SK-N-SH treated with all-trans-retinoic acid at 6 μM for 48 hours (cell line): ENCODE measurements around the gene MFRP.

ENCODE experiments used
- ATAC-seq: fragments of 200-7000 bp; cut with Tn5 transposase; 3 replicates; pipeline ENCODE4 v1.9.1; 2020; ENCODE audit warnings: mild to moderate bottlenecking, moderate library complexity
- ARNTL ChIP-seq: fragments of 450-650 bp; formaldehyde crosslinking; IDR thresholded peaks from 2 replicates; pipeline ENCODE4 v1.5.0; 2020; ENCODE audit warnings: low read depth, mild to moderate bottlenecking, moderate library complexity, borderline replicate concordance
- CREB5 ChIP-seq: fragments of 250-450 bp; sonication (Bioruptor Pico); IDR thresholded peaks from 2 replicates; pipeline ENCODE4 v1.5.1; 2020; ENCODE audit warnings: low read depth, mild to moderate bottlenecking, moderate library complexity
- CSDC2 ChIP-seq: fragments of 250-450 bp; sonication (Bioruptor Pico); IDR thresholded peaks from 2 replicates; pipeline ENCODE4 v1.5.0; 2020; ENCODE audit warnings: mild to moderate bottlenecking, moderate library complexity
- CSRNP3 ChIP-seq: fragments of 250-450 bp; sonication (Bioruptor Pico); IDR thresholded peaks from 2 replicates; pipeline ENCODE4 v1.5.1; 2021; ENCODE audit warnings: mild to moderate bottlenecking, moderate library complexity
- ESRRG ChIP-seq: fragments of 250-450 bp; sonication (Bioruptor Pico); IDR thresholded peaks from 2 replicates; pipeline ENCODE4 v1.6.1; 2021; ENCODE audit warnings: mild to moderate bottlenecking
- GLIS3 ChIP-seq: fragments of 250-450 bp; sonication (Bioruptor Pico); IDR thresholded peaks from 2 replicates; pipeline ENCODE4 v1.5.0; 2020; ENCODE audit warnings: mild to moderate bottlenecking, moderate library complexity
- ISL1 ChIP-seq: fragments of 250-450 bp; sonication (Bioruptor Pico); IDR thresholded peaks from 2 replicates; pipeline ENCODE4 v2.1.2; 2022; ENCODE audit warnings: mild to moderate bottlenecking, moderate library complexity
- OSR1 ChIP-seq: fragments of 250-450 bp; sonication (Bioruptor Pico); IDR thresholded peaks from 2 replicates; pipeline ENCODE4 v1.8.0; 2022; ENCODE audit warnings: moderate library complexity, mild to moderate bottlenecking, inconsistent platforms
- PATZ1 ChIP-seq: fragments of 250-450 bp; sonication (Bioruptor Pico); IDR thresholded peaks from 2 replicates; pipeline ENCODE4 v1.8.0; 2020; ENCODE audit warnings: mild to moderate bottlenecking, moderate library complexity, borderline replicate concordance
- PPARA ChIP-seq: fragments of 250-450 bp; sonication (Bioruptor Pico); IDR thresholded peaks from 2 replicates; pipeline ENCODE4 v1.5.0; 2020; ENCODE audit warnings: mild to moderate bottlenecking, borderline replicate concordance
- RARB ChIP-seq: fragments of 250-450 bp; sonication (Bioruptor Pico); IDR thresholded peaks from 2 replicates; pipeline ENCODE4 v1.8.0; 2021; ENCODE audit warnings: mild to moderate bottlenecking, moderate library complexity
- SNAI2 ChIP-seq: fragments of 250-450 bp; sonication (Bioruptor Pico); IDR thresholded peaks from 2 replicates; pipeline ENCODE4 v1.5.0; 2020; ENCODE audit warnings: mild to moderate bottlenecking, moderate library complexity
- TCF4 ChIP-seq: fragments of 250-450 bp; sonication (Bioruptor Pico); IDR thresholded peaks from 2 replicates; pipeline ENCODE4 v1.8.0; 2021; ENCODE audit warnings: mild to moderate bottlenecking, moderate library complexity, borderline replicate concordance
- TOX ChIP-seq: fragments of 250-450 bp; sonication (Bioruptor Pico); IDR thresholded peaks from 2 replicates; pipeline ENCODE4 v1.8.0; 2021; ENCODE audit warnings: mild to moderate bottlenecking, moderate library complexity, borderline replicate concordance
- TSHZ2 ChIP-seq: fragments of 250-450 bp; sonication (Bioruptor Pico); IDR thresholded peaks from 2 replicates; pipeline ENCODE4 v1.5.0; 2020; ENCODE audit warnings: mild to moderate bottlenecking, moderate library complexity
- ZC3H10 ChIP-seq: fragments of 250-450 bp; sonication (Bioruptor Pico); IDR thresholded peaks from 2 replicates; pipeline ENCODE4 v1.5.1; 2021; ENCODE audit warnings: mild to moderate bottlenecking, moderate library complexity
- ZFP3 ChIP-seq: fragments of 250-450 bp; sonication (Bioruptor Pico); IDR thresholded peaks from 2 replicates; pipeline ENCODE4 v1.5.0; 2020; ENCODE audit warnings: mild to moderate bottlenecking, moderate library complexity
- ZFP30 ChIP-seq: fragments of 450-650 bp; formaldehyde crosslinking; IDR thresholded peaks from 2 replicates; pipeline ENCODE4 v1.5.0; 2022; ENCODE audit warnings: mild to moderate bottlenecking, moderate library complexity
- ZNF565 ChIP-seq: fragments of 450-650 bp; formaldehyde crosslinking; conservative IDR thresholded peaks from 2 replicates; pipeline ENCODE4 v1.5.0; 2020; ENCODE audit warnings: low read depth, mild to moderate bottlenecking, moderate library complexity
- ZNF70 ChIP-seq: fragments of 450-650 bp; formaldehyde crosslinking; IDR thresholded peaks from 2 replicates; pipeline ENCODE4 v1.5.0; 2020; ENCODE audit warnings: mild to moderate bottlenecking, moderate library complexity
- ZNF8 ChIP-seq: fragments of 450-650 bp; formaldehyde crosslinking; IDR thresholded peaks from 2 replicates; pipeline ENCODE4 v1.5.0; 2020; ENCODE audit warnings: mild to moderate bottlenecking, moderate library complexity

Gene MFRP

GRCh38 chr11:119341222-119342022, 5.1 kb downstream of the MFRP start:
- TF ChIP-seq ZFP30 (CRISPR knock-in tag): no peak
- TF ChIP-seq PATZ1 (CRISPR knock-in tag): no peak
- TF ChIP-seq ZC3H10: no peak
- no peak for TF ChIP-seq SNAI2 (CRISPR knock-in tag)
- TF ChIP-seq ZNF8 (CRISPR knock-in tag): no peak
- no peak for TF ChIP-seq ZNF70
- TF ChIP-seq CSRNP3 (CRISPR knock-in tag): no peak
- no peak for TF ChIP-seq GLIS3 (CRISPR knock-in tag)
- no peak for TF ChIP-seq RARB (CRISPR knock-in tag)
- TF ChIP-seq ESRRG (CRISPR knock-in tag): no peak
- no peak for ATAC-seq

- peak; percentile 18 for ATAC-seq
- TF ChIP-seq TCF4 (CRISPR knock-in tag) (no peak), CREB5 (CRISPR knock-in tag) (no peak), PATZ1 (CRISPR knock-in tag) (no peak), ISL1 (CRISPR knock-in tag) (no peak), ZNF8 (CRISPR knock-in tag) (no peak), ZNF565 (CRISPR knock-in tag) (no peak), ESRRG (CRISPR knock-in tag) (no peak), TSHZ2 (no peak), CSRNP3 (CRISPR knock-in tag) (no peak), ZFP3 (no peak), GLIS3 (CRISPR knock-in tag) (no peak), SNAI2 (CRISPR knock-in tag) (no peak), ZFP30 (CRISPR knock-in tag) (no peak), RARB (CRISPR knock-in tag) (no peak), ZNF70 (no peak), ARNTL (CRISPR knock-in tag) (no peak), CSDC2 (no peak), TOX (no peak), OSR1 (CRISPR knock-in tag) (no peak), PPARA (CRISPR knock-in tag) (no peak)
Measured at GRCh38 chr11:119340335-119341221, 5.9 kb downstream of the MFRP start, which contains the start of gene C1QTNF5. Gene C1QTNF5, minus strand, starts transcription at chr11:119340883. Its CDS starts 486 bp downstream, at chr11:119340397.
